SW480 (cell line): ENCODE data around the gene ELMO3.
A peak's percentile ranks its signal among the peaks of the same experiment; 100 is the strongest.

Source experiments
- DNase-seq: peaks from one replicate; pipeline ENCODE4 v3.0.0-alpha.2; 2016; ENCODE audit warnings: low spot score

The ELMO3 gene

DNA sequence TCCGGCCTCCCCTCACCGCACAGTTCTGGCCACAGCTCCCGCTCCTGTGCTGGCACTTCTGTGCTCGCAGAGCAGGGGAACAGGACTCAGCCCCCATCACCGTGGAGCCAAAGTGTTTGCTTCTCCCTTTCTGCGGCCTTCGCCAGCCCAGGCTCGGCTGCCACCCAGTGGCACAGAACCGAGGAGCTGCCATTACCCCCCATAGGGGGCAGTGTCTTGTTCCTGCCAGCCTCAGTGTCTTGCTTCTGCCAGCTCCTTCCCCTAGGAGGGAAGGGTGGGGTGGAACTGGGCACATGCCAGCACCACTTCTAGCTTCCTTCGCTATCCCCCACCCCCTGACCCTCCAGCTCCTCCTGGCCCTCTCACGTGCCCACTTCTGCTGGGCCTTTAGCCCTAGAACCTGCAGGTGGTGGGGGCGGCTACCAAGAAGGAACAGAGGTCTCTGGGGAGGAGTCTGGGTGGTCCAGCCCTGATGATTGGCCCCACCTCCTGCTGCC, 645 bp upstream of the ELMO3 start:
- peak; percentile 52 for DNase-seq

GRCh38 chr16:67199808-67200198, 872 bp downstream of the ELMO3 start:
- no peak for DNase-seq

- DNase-seq = no peak
Observed at GRCh38 chr16:67200491-67200890, 1.6 kb downstream of the ELMO3 start.

DNA sequence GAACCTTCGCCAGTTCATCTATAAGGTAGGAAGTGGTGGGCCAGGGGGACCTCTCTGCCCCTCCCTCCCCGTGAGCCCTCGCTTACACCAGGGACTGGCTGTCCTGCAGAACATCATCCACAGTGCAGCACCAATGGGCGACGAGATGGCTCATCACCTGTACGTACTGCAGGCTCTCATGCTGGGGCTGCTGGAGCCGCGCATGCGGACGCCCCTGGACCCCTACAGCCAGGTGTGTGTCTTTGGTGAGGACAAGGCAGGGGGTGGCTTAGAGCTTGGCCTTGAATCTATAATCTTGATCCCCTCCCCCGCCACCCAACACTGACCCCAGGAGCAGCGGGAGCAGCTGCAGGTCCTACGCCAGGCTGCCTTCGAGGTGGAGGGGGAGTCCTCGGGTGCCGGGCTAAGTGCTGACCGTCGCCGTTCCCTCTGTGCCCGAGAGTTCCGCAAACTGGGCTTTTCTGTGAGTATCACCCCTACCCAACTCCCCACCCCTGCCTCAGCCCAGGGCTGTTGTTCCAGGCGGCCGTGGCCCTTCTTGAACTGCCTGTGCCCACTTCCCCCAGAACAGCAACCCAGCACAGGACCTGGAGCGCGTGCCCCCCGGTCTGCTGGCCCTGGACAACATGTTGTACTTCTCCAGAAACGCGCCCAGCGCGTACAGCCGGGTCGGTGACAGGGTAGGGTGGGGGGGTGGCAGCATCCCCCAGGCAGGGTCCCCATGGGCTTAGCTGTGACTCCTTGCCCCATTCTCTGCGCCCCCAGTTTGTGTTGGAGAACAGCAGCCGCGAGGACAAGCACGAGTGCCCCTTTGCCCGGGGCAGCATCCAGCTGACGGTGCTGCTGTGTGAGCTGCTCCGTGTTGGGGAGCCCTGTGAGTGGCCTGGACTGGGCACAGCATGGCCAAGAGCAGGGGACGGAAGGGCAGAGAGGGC, 2.7 kb downstream of the ELMO3 start:
- DNase-seq = no peak

DNA sequence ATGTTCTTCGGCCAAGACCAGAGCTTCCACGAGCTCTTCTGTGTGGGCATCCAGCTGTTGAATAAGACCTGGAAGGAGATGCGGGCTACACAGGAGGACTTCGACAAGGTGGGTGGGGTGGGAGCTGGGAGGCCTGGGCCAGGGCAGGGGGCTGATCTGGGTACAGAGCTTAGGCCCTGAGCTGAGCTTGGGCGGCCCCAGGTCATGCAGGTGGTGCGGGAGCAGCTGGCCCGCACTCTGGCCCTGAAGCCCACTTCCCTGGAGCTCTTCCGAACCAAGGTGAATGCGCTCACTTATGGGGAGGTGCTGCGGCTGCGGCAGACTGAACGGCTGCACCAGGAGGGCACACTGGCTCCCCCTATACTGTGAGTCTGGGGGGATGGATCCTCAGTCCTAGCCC, 3.5 kb downstream of the ELMO3 start:
- no peak for DNase-seq

DNA sequence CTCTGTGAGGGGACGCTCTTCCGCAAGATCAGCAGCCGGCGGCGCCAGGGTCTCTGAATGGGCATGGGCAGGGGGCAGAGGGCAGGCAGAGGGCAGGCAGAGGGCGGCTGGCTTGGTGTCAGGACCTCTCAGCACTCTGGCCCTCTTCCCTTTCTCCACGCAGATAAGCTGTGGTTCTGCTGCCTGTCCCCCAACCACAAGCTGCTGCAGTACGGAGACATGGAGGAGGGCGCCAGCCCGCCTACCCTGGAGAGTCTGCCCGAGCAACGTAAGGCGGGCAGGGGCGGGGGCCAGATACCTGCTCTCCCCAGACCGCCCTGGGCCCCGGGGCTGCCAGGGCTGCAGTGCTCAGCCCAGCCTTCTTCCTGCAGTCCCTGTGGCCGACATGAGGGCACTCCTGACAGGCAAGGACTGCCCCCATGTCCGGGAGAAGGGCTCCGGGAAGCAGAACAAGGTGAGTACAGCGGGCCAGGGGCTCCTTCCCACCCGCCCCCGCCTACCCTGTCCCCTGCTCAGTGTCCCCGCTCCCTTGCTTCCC, 4.1 kb downstream of the ELMO3 start:
- no peak for DNase-seq

DNA sequence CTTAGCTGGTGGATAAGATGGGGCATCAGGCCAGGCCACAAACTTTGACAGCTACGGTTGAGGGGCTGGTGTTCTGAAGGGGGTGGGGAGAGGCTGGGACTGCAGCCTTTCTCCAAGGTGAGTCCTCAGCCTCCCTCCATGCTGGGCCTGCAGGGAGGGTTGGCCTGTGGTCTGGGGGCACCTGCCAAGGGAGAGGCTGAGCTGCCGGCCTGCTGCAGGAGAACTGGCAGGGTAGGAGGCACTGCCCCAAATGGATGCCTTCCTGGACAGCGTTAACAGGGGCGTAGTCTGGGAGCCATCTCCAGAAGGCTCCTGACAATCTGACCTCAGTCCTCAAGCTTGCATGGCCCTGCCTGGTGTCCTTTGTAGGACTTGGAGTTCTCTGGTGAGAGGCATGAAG, 5.1 kb downstream of the ELMO3 start:
- DNase-seq = no peak

DNA sequence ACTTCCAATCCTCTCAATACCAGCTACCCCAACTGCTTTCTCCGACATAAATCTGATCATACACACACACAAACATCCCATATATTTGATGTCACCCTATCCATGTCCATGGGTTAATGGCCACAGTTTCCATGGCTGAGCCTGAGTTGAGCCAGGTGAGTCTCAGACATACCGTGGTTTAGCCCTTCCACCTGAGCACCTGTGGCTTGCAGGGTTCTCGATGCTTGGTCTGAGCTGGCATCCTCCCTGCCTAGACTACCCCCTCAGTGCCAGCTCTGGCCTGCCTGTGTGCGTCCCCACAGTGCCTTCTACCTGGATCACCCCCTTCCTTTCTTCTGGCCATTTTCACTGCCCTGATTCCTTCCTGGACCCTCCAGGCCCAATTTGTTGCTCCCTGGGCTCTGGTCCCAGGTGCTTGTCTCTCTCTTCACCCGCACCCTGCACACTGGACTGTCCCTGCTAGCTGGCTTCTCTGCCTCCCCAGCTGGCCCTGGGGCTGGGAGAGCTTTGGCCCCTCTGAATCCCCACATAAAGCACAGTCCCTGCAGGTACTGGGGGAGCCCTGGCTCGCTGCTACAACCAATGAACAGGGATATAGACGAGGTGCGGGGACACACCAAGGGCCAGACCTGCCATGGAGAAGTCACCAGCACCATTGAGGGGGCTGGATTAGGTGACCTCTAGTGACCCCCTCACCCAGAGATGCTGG, 7.4 kb downstream of the ELMO3 start:
- DNase-seq = no peak

DNA sequence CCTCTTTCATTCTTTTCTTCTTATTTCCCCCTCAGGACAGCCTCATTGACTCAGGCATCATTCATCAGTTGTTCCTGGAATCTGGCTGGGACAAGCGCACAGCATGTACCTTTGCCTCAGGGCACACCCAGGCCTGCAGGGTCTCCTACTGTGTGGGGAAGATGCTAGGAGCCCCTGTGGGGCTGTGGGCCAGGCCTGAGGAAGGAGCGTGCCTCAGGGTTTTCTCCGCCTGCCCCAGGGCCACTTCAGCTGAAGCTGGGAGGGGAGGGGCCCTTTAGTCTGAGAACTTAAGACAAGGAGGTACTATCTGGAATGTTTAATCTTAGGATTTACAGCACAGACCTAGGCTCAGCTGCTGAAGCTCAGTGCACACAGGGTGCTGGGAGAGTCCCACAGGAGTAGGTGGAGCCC, 7.9 kb downstream of the ELMO3 start:
- no peak for DNase-seq

GRCh38 chr16:67207249-67208091, 8.5 kb downstream of the ELMO3 start:
- no peak for DNase-seq

- no peak for DNase-seq
Observed at GRCh38 chr16:67208154-67208896, 9.4 kb downstream of the ELMO3 start.

GRCh38 chr16:67209565-67209964, 10.6 kb downstream of the ELMO3 start:
- DNase-seq = no peak

DNA sequence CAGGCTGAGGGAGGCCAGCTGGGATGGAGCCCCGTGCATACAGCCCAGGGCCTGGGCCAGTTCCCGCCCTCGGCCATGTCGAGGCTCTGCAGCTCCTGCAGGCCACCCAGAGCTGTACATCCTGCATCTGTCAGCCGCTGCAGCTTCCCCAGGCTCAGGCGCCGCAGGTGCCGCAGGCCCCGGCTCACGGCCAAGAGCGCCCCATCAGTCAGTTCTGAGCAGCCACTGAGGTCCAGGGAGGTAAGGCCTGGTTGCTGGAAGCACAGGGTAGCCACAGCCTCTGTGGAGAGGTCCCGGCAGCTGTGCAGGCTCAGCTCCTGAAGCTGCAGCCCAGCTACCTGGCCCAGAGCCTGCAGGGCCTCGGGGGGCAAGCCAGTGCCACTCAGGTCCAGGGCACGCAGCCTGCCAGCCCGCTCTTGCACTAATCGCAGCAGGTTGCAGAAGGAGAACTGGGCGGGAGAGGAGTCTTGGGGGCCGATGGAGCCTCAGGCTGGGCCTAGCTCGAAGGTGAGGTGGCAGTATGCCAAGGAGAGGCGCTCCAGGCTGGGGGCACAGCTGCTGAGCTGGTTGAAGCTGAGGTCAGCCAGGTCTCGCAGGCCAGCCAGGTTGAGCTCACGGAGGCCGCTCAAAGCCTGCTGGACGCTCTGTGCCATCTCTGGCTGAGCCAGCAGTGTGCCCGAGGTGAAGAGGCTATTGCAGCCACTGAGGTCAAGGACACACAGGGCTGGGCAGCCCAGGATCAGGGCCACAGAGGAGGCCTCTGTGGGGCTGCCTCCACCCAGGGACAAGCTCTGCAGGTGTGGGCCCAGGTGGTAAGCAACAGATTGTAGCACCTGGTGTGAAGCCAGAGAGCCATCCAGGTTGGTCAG, 11.4 kb downstream of the ELMO3 start:
- DNase-seq = no peak

DNA sequence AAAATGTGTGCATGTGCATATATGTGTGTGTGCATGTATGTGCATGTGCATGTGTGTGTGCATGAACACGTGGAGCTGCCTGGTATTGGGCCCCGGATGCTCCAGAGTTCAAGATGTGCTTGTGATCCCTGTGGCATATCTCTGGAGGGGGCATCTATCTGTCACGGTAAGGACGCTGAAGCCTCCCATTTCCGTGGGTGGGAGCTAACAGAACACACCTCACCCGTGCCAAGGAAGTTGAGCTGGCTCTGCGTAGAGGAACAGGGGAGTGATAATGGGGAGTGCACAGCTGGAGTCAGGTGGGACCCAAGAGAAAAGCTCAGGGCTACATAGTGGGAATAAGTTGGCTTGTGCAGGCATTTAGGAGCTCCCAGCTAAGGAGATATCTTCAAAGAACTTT, 12.7 kb downstream of the ELMO3 start:
- DNase-seq = no peak

- peak; percentile 55 for DNase-seq
Observed at GRCh38 chr16:67212766-67213165, 13.8 kb downstream of the ELMO3 start.

DNA sequence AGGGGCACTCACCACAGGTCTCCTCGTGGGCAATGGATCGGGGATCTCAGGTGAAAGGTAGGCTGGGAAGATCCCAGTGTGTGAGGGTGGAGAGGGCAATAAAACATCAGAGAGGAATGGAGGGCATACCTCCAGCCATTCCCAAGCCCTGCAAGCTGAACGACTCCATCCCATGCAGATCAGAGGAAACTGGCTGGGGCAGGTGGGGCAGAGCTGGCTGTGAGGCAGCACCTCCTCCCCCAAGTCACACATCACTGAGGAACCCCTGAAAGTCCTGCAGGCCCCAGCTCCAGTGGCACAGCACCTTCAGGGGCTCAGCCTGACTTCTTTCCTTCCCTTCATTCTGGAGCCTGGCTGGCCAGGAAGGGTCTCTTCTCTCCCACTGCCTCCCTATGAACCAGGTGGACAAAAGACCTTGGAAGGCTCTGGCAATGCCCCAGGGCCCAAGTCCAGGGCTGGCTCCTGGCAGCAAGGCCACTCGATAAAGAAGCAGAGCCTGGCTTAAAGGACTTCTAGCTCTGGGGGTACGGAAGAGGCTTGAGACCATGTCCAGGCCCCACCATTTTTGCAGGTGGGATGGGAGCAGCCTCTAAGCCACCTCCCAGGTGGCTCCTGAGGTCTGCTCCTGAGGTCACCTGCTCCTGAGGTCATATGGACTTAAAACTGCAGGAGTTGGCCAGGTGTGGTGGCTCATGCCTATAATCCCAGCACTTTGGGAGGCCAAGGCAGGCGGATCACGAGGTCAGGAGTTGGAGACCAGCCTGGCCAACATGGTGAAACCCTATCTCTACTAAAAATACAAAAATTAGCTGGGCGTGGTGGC, 14.5 kb downstream of the ELMO3 start:
- no peak for DNase-seq

- DNase-seq = no peak
Observed at GRCh38 chr16:67215706-67216105, 16.8 kb downstream of the ELMO3 start.

DNA sequence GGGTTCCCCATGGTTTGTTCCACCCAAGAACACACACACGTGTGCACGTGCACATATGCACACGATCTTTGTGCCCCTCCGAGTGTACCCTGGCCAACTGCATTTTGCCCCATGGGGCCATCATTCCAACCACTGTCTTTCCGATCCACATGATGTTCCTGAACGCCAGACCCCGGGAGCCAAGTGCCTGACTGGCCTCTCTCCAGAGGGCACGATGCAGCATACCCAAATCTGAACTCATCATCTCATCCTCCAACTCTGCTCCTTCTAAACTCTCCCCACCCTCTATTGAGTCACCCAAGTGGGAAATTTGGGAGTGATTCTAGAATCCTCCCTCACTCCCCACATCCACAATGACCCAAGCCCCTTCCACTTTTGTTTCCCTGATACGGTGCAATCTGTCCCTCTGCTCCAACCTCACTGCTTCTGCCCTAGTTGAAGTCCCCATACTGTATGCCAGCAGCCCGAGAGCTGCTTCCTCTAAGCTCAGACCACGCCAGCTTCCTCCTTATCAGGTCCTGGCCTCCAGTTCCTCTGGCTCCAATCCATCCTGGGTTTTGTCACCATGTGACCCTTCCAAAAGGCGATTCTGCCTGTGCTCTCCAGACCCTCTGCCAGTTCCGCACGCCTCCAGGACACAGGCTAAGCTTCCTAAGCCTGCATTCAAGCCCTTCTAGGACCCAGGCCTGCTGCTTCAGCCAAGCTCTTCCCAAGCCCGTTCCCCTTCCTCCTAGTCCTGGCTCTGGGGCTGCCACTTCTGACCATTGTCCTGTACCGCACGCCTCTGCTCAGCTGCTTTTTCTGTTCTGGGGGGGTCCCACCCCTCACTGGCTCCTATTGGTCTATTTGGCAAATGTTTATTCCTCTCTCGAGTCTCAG, 17.9 kb downstream of the ELMO3 start:
- DNase-seq = no peak
